Measurements from ENCODE around the gene SCUBE1.

- TF ChIP-seq CTCF (conservative IDR thresholded peaks at IDR 0.05; ENCODE audit: low read length) (no peak), EZH2phosphoT487 (IDR thresholded peaks at IDR 0.05; ENCODE audit: borderline replicate concordance, low read depth, low read length) (no peak)
Observed at GRCh38 chr22:43168471-43169309, 174.5 kb downstream of the SCUBE1 start.
